ENCODE results near the gene CACNA1G.

Gene CACNA1G

GRCh38 chr17:50668025-50668837, 107.7 kb downstream of the CACNA1G start:
- Histone ChIP-seq H3K27ac (no peak overlapping the region), H3K36me3 (no peaks in the 10 kb centered on the region), H3K27me3 (no peaks in the 10 kb centered on the region), H3K4me1 (ENCODE audit: control insufficient read depth in 1 of 2, insufficient read depth in 1 of 2, low read depth in 1 of 2, low read length in 1 of 2) (peaks cover 0 to 4% of the 10 kb centered on the region in 2 experiments), H3K9me3 (no peaks in the 10 kb centered on the region), H3K4me3 (ENCODE audit: low read depth in 1 of 2, low read length in 1 of 2) (no peak overlapping the region)
- no peak for TF ChIP-seq CTCF (IDR thresholded peaks at IDR 0.05)

GRCh38 chr17:50668838-50669581, 108.5 kb downstream of the CACNA1G start:
- Histone ChIP-seq H3K27me3 (no peaks in the 10 kb centered on the region), H3K9me3 (no peaks in the 10 kb centered on the region), H3K4me3 (ENCODE audit: low read depth in 1 of 2, low read length in 1 of 2) (no peak overlapping the region), H3K27ac (no peak overlapping the region), H3K36me3 (no peaks in the 10 kb centered on the region), H3K4me1 (ENCODE audit: control insufficient read depth in 1 of 2, insufficient read depth in 1 of 2, low read depth in 1 of 2, low read length in 1 of 2) (no peaks in the 10 kb centered on the region)
- no peak for TF ChIP-seq CTCF (IDR thresholded peaks at IDR 0.05)

GRCh38 chr17:50672071-50672470, 111.6 kb downstream of the CACNA1G start:
- Histone ChIP-seq H3K4me3 (ENCODE audit: low read depth in 1 of 2, low read length in 1 of 2) (no peak overlapping the region), H3K27me3 (no peaks in the 10 kb centered on the region), H3K4me1 (ENCODE audit: control insufficient read depth in 1 of 2, insufficient read depth in 1 of 2, low read depth in 1 of 2, low read length in 1 of 2) (no peaks in the 10 kb centered on the region), H3K9me3 (no peaks in the 10 kb centered on the region), H3K36me3 (no peaks in the 10 kb centered on the region), H3K27ac (no peak overlapping the region)
- no peak for TF ChIP-seq CTCF (IDR thresholded peaks at IDR 0.05)

- Histone ChIP-seq H3K27ac (no peak overlapping the region), H3K4me1 (ENCODE audit: control insufficient read depth in 1 of 2, insufficient read depth in 1 of 2, low read depth in 1 of 2, low read length in 1 of 2) (no peaks in the 10 kb centered on the region)
Measured at GRCh38 chr17:50672831-50673551, 112.5 kb downstream of the CACNA1G start.

More at GRCh38 chr17:50672831-50673551, 112.5 kb downstream of the CACNA1G start:
- Histone ChIP-seq H3K27me3 (no peaks in the 10 kb centered on the region), H3K36me3 (no peaks in the 10 kb centered on the region), H3K4me3 (ENCODE audit: low read depth in 1 of 2, low read length in 1 of 2) (no peak overlapping the region), H3K9me3 (no peaks in the 10 kb centered on the region)
- TF ChIP-seq CTCF (IDR thresholded peaks at IDR 0.05) = no peak

All from neutrophil (primary cell).